HEK293 (cell line): ENCODE results near the gene PIP4K2B.

Experiments used
- MYNN ChIP-seq: fragments of 450-650 bp; formaldehyde crosslinking; IDR thresholded peaks from 2 replicates; pipeline ENCODE4 v1.5.1; 2016; ENCODE audit warnings: missing biosample characterization, missing genetic modification characterization, borderline replicate concordance
- ZNF114 ChIP-seq: fragments of 450-650 bp; formaldehyde crosslinking; IDR thresholded peaks from 2 replicates; pipeline ENCODE4 v1.5.0; 2017; ENCODE audit warnings: missing biosample characterization, missing genetic modification characterization
- TF ChIP-seq, protein P1 (sequence below): fragments of 450-650 bp; formaldehyde crosslinking; IDR thresholded peaks from 2 replicates; pipeline ENCODE4 v1.5.1; 2016; ENCODE audit warnings: missing biosample characterization, missing genetic modification characterization

DNA sequence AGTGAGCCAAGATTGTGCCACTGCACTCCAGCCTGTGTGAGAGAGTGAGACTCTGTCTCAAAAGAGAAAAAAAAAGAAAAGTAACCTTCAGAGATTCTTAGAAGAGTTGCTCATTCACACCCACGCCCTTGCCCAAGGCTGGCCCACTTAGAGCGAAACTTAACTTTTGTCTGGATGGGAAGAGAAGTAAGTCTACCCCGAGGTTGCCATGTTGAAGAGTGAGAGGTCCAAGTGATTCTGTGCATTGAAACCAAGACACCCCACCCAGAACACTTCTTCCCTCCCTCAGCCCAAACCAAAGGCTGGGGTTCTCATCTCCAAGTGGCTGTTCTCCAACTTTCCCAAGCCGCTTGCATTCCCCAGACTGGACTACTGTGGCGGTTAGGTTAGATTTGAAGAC, 71.6 kb downstream of the PIP4K2B start:
- TF ChIP-seq ZNF114 (no peak), MYNN (tag by site-specific recombination) (no peak)
- TF ChIP-seq, protein P1, sequence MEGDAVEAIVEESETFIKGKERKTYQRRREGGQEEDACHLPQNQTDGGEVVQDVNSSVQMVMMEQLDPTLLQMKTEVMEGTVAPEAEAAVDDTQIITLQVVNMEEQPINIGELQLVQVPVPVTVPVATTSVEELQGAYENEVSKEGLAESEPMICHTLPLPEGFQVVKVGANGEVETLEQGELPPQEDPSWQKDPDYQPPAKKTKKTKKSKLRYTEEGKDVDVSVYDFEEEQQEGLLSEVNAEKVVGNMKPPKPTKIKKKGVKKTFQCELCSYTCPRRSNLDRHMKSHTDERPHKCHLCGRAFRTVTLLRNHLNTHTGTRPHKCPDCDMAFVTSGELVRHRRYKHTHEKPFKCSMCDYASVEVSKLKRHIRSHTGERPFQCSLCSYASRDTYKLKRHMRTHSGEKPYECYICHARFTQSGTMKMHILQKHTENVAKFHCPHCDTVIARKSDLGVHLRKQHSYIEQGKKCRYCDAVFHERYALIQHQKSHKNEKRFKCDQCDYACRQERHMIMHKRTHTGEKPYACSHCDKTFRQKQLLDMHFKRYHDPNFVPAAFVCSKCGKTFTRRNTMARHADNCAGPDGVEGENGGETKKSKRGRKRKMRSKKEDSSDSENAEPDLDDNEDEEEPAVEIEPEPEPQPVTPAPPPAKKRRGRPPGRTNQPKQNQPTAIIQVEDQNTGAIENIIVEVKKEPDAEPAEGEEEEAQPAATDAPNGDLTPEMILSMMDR (tag by site-specific recombination) = no peak
